ENCODE results near the gene FIGN. TPM values are rescaled to one million over a fixed set of nuclear protein-coding genes. Genes with fewer than 3 reads are reported as not detected.

The FIGN gene
- total and polyA plus RNA-seq, 2 donors = 1.5 to 6.9 TPM

DNA sequence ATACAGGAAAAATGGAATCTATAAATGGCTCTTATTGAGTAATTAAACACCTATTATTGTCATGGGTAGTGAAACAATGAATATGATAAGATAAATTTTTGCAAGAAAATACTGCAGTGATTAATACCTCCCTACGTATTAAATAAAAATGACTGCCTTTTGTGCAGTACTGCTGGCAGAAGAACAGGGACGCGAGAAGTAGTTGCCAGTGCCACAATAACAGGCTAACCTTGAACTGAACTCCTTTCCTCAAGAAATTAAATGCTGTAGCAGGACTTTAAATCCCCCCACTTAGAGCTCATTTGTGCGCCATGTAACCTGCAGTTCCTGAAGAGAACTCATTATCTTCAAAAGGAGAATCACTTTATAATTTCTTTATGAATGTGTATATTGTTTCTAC is 24.6 kb downstream of the FIGN start:
- no peak overlapping the region for H3K27ac ChIP-seq (ENCODE audit: low read depth)
- H3K36me3 ChIP-seq (ENCODE audit: insufficient read depth) = no peaks in the 10 kb centered on the region
- 89% methylated on average over 4 of the region's 4 CpGs for WGBS
- no peak for DNase-seq (ENCODE audit: extremely low spot score)
- H3K4me1 ChIP-seq (ENCODE audit: insufficient read depth) = no peaks in the 10 kb centered on the region
- H3K4me3 ChIP-seq (ENCODE audit: low read depth, low read length) = no peak overlapping the region

DNA sequence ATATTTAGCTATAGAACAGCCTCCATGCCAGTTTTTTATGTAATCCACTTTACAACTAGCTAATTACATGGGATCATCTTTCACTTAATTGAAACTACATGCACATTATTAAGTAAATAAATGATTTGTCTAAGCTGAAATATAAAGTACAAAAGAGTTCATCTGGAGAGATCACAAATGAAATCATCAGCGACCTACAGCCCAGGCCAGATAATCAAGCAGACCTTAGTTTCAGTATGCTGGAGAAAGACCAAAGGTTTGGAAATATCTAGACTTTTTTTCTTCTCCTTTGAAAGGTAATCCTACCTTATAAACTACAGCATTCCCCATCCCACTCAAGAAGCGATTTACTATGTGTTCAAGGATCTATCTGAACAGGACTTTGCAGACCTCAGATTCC is 26.5 kb downstream of the FIGN start:
- 87% methylated on average over 2 of the region's 2 CpGs for WGBS
- no peak for DNase-seq (ENCODE audit: extremely low spot score)
- Histone ChIP-seq H3K4me3 (ENCODE audit: low read depth, low read length) (no peak overlapping the region), H3K36me3 (ENCODE audit: insufficient read depth) (no peaks in the 10 kb centered on the region), H3K4me1 (ENCODE audit: insufficient read depth) (no peaks in the 10 kb centered on the region), H3K27ac (ENCODE audit: low read depth) (no peak overlapping the region)

DNA sequence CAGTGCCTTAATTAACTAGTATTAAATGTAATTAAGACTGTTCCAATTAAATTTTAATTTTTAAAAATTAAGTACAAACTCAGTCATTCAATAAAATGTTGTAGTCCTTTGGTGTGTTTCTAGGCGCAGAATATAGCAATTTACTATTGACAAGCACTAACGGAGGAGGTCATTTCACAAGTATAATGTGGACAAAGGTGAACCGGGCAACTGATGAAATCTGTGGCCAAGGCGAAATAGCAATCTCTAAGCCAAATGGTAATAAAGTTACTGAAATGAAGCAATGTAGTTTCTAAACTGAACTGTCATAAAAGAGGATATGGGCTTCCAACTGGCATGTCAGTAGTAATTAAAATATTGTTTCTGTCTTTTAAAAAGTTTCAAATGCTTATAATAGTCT is 27.5 kb downstream of the FIGN start:
- Histone ChIP-seq H3K36me3 (ENCODE audit: insufficient read depth) (no peaks in the 10 kb centered on the region), H3K4me1 (ENCODE audit: insufficient read depth) (no peaks in the 10 kb centered on the region), H3K4me3 (ENCODE audit: low read depth, low read length) (no peak overlapping the region), H3K27ac (ENCODE audit: low read depth) (no peak overlapping the region)
- no peak for DNase-seq (ENCODE audit: extremely low spot score)
- 96% methylated on average over 4 of the region's 4 CpGs for WGBS

DNA sequence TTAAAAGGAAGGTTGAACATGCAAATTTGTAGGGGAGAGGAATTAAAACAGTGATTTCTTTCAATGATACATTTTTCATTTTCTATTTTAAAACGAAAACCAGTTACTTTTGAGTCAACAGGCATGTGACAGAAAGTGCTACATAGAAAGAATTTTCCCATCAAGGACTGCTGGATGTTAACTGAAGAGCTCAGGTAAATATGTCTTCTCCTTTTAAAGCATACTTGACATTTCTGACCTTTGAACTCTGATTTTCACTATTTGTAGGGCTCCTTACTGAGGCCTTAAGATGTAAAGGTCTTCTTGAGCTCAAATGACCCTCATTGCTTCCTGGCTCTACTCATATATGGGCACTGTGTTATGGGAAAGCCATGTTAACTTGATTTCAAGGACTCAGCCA is 32.4 kb downstream of the FIGN start:
- H3K4me3 ChIP-seq (ENCODE audit: low read depth, low read length) = no peak overlapping the region
- DNase-seq (ENCODE audit: extremely low spot score) = no peak
- no peaks in the 10 kb centered on the region for H3K4me1 ChIP-seq (ENCODE audit: insufficient read depth)
- H3K27ac ChIP-seq (ENCODE audit: low read depth) = no peak overlapping the region
- WGBS = 89% methylated on average over 1 of the region's 1 CpG
- no peaks in the 10 kb centered on the region for H3K36me3 ChIP-seq (ENCODE audit: insufficient read depth)

DNA sequence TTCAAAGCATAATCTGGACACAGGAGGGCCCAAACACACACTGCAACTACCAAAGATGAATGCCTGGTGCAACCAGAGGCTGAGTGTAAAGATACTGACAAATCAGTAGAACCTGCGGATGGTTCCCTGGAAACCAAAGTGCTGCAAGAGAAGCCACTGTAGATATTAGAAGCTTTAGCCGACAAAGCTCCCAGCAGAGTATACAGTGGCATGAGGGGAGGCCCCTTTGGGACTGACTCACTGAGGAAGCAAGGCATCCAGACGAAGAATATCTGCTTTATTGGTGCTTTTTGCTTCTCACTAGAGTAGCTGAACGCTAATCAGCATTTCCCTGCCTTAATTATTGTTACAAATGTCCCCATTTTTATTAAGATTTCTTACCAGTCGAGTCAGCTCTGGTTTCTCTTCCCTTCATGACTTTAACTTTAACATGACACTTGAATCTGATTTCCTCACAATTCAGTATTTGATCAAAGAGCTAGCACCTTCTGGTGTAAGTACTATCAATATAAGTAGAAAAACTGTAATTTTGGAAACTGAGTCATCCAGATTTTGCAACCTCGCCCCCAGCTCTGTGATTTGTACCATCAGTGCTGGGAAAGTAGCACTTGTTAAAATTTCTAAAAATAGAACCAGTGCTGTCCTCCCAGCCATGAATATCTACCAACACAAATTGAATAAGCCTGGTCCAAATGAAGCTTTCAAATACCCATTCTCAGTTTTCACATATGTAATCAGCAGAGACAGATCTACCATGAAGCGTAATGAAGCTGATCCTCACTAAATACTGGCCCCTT is 34.2 kb downstream of the FIGN start:
- Histone ChIP-seq H3K4me1 (ENCODE audit: insufficient read depth) (no peaks in the 10 kb centered on the region), H3K27ac (ENCODE audit: low read depth) (no peak overlapping the region), H3K4me3 (ENCODE audit: low read depth, low read length) (no peak overlapping the region), H3K36me3 (ENCODE audit: insufficient read depth) (no peaks in the 10 kb centered on the region)
- no peak for DNase-seq (ENCODE audit: extremely low spot score)
- WGBS = 81% methylated on average over 7 of the region's 7 CpGs

DNA sequence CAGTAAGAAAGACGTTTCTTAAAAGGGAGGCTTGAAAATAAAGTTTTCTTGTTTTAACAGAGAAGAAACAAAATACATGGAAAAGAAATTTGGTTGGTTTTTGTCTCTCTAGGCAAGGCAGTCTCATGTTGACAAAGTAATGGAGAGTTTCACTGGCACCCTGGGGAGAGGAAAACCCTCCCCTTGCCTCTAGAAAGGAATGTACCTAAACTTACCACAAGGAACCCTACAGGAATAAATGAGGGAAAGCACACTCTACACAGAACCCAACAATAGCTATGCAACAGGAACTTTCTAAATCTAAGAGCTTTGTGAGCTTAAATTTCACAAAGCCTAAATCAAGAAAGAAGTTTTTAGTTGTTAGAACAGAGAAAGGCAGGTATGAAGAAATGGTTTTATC is 37.0 kb downstream of the FIGN start:
- 69% methylated on average over 1 of the region's 1 CpG for WGBS
- Histone ChIP-seq H3K27ac (ENCODE audit: low read depth) (no peak overlapping the region), H3K4me3 (ENCODE audit: low read depth, low read length) (no peak overlapping the region), H3K36me3 (ENCODE audit: insufficient read depth) (no peaks in the 10 kb centered on the region), H3K4me1 (ENCODE audit: insufficient read depth) (no peaks in the 10 kb centered on the region)
- no peak for DNase-seq (ENCODE audit: extremely low spot score)

DNA sequence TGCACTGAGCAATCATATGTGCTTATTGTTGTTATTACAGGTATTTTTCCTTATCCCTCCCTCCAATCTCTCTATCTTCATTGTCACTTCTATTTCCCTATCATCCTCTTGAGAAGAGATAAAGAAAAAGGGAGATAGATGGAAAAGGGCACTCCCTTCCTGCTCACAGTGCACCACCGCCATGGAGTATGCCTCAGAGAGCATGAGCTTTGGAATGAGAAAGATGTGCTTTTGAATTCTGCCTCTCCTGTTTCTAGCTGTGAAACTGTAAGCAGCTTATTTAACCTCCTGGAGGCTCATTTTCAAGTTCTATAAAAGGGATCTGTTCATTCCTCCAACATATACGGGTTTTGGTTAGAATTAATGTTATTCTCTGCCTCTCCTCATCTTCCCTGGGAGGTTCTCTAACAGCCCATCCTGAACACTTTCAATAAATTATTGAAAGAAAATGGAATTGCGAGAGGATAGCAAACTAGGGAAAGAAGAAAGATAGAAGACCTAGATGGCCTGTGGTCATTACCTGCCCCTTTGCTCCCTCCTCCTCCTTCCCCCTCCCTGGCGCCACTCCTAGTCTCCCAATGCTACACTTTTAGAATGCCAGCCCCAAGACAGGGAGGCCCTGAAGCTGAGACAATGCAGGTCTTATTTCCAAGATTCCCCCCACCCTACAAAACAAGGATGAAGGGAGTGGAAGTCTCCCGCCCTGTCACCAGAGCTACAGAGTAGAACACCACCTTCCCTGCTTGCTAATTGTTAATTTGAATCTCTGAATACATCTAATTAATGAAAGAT is 37.8 kb downstream of the FIGN start:
- Histone ChIP-seq H3K4me1 (ENCODE audit: insufficient read depth) (no peaks in the 10 kb centered on the region), H3K4me3 (ENCODE audit: low read depth, low read length) (no peak overlapping the region), H3K27ac (ENCODE audit: low read depth) (no peak overlapping the region), H3K36me3 (ENCODE audit: insufficient read depth) (no peaks in the 10 kb centered on the region)
- no peak for DNase-seq (ENCODE audit: extremely low spot score)
- 91% methylated on average over 5 of the region's 5 CpGs for WGBS

DNA sequence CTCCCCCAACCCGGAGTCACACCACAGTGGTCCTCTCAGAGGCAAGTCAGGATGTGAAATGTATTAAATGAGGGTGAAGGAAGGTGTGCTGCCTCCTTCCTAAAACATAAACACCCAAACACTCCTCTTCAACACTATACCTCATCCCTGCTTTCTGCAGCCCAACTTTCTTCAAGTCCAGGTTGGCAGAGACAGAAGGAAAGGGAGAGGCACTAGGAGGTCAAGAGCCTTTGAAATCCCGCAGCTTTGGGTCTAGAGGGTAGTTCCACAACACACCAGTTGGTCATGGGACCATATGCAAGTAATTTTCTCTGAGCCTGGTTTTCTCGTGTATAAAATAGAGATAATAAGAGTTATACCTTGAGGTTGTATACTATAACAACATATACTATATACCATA is 38.4 kb downstream of the FIGN start:
- no peaks in the 10 kb centered on the region for H3K36me3 ChIP-seq (ENCODE audit: insufficient read depth)
- no peaks in the 10 kb centered on the region for H3K4me1 ChIP-seq (ENCODE audit: insufficient read depth)
- 60% methylated on average over 3 of the region's 3 CpGs for WGBS
- H3K4me3 ChIP-seq (ENCODE audit: low read depth, low read length) = no peak overlapping the region
- H3K27ac ChIP-seq (ENCODE audit: low read depth) = no peak overlapping the region
- DNase-seq (ENCODE audit: extremely low spot score) = no peak

DNA sequence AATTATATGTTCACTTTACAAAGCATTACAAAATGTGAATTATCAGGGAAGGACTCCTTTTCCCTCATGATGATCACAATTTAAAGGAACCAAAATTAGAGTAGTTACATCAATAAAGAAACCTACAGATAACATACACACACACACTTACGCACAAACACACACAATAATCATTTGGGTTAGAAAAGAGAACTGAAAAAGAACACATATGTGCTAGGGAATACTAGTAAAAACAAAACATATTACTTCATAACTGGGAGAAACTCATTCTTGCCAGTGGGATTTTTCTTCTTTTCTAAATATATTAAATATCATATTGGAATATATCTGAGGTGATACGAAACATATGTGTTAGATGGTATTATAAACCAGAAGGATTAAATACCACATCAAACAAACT is 42.3 kb downstream of the FIGN start:
- no peak for DNase-seq (ENCODE audit: extremely low spot score)
- no peaks in the 10 kb centered on the region for H3K4me1 ChIP-seq (ENCODE audit: insufficient read depth)
- H3K27ac ChIP-seq (ENCODE audit: low read depth) = no peak overlapping the region

DNA sequence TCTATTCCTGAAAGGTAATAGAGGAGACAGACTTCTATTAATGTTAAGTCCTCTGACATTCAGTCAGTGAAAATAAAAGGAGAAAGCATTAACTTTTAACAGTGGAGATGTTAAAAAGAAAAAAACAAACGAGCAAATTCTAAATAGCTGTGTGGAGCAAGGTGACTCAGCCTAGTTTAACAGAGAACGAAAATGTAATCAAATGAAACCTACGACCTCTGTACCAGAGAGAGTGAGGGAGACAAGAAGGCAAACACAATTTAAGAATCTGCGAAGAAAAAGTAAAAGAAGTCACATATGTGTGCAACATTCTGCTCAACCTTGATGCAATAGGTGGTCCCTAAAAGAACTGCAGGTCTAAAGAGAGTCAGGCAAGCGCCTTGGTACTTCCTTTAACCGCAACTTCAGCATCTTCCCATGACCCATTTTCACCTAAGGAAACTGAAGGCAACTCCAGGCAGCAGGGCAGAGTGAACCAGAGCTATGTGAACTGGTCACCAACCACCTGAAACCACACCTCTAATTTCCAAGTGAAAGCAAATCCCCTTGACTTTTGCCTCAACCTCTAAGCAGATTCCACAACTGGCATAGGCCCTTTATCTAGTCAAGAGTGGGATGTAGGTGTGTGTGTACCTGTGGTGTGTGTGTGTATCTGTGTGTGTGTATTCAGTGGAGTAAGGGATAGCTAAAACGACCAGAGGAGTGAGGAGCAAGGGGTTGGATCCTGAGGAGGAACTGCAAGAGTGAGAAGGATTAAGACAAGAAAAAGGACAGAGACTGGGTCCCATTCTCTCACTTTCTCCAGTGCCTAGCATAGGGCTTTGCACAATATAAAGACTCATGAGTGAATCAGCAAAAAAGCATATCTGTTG is 43.0 kb downstream of the FIGN start:
- Histone ChIP-seq H3K4me1 (ENCODE audit: insufficient read depth) (no peaks in the 10 kb centered on the region), H3K27ac (ENCODE audit: low read depth) (no peak overlapping the region), H3K36me3 (ENCODE audit: insufficient read depth) (no peaks in the 10 kb centered on the region), H3K4me3 (ENCODE audit: low read depth, low read length) (no peak overlapping the region)
- DNase-seq (ENCODE audit: extremely low spot score) = no peak
- WGBS = 64% methylated on average over 7 of the region's 7 CpGs

More for the DNA sequence above, 42.3 kb downstream of the FIGN start:
- Histone ChIP-seq H3K4me3 (ENCODE audit: low read depth, low read length) (no peak overlapping the region), H3K36me3 (ENCODE audit: insufficient read depth) (no peaks in the 10 kb centered on the region)
- 80% methylated on average over 2 of the region's 2 CpGs for WGBS

DNA sequence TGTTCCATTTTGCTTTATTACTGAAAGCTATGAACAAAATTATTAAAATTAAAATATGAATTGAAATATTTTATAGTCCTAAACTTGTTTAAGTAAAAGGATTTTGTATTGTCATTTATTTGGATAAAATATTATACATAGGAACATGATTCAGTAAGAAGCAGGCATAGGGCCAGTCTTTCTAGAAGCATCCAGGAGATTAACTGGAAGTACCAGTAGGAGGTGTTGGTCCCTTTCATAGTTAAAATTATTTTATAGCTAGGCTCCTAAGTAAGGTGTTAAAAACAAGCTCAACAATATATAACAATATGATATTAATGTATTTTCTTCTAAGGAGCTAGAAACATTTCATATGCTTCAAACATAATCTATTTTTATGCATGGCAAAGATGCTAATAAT is 43.7 kb downstream of the FIGN start:
- Histone ChIP-seq H3K4me3 (ENCODE audit: low read depth, low read length) (no peak overlapping the region), H3K4me1 (ENCODE audit: insufficient read depth) (no peaks in the 10 kb centered on the region), H3K27ac (ENCODE audit: low read depth) (no peak overlapping the region), H3K36me3 (ENCODE audit: insufficient read depth) (no peaks in the 10 kb centered on the region)
- no peak for DNase-seq (ENCODE audit: extremely low spot score)

DNA sequence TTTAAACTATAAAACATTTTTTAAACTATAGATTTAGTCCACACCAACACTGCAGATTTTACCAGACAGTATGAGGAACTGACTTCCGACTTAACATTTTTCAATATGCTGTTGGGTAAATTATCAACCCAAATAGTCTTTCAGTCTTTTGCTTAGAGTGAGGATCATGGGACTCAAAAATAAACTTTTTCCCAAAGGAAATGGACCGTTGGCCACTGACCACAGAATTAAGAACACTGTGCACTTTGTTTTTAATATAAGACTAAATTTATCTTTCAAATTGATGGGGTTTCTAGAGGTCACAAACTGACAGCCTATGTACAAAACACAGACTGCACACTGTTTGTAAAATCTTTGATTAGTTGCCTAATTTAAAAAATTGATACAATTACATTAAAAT is 44.9 kb downstream of the FIGN start:
- no peak overlapping the region for H3K27ac ChIP-seq (ENCODE audit: low read depth)
- H3K36me3 ChIP-seq (ENCODE audit: insufficient read depth) = no peaks in the 10 kb centered on the region
- WGBS = 63% methylated on average over 2 of the region's 2 CpGs
- no peak for DNase-seq (ENCODE audit: extremely low spot score)
- no peaks in the 10 kb centered on the region for H3K4me1 ChIP-seq (ENCODE audit: insufficient read depth)
- H3K4me3 ChIP-seq (ENCODE audit: low read depth, low read length) = no peak overlapping the region

DNA sequence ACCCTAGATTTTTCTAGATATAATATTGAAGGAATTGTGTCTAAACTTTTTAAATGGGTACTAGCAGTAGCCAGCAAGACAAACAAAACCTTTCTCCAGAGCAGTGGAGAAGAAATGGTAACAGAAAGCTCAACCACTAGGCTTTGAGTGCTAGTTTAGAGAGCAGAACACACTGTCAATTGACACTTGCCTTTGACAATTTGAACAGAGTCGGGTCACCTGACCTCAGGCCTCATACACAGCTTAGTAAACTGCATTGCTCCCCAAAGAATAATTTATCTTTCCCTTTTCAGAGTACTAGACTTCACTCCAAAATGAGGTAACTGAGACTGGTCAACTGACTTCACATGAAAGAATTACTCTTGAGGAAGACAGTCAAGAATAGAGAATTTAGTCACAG is 48.6 kb downstream of the FIGN start:
- Histone ChIP-seq H3K27ac (ENCODE audit: low read depth) (no peak overlapping the region), H3K36me3 (ENCODE audit: insufficient read depth) (no peaks in the 10 kb centered on the region), H3K4me3 (ENCODE audit: low read depth, low read length) (no peak overlapping the region), H3K4me1 (ENCODE audit: insufficient read depth) (no peaks in the 10 kb centered on the region)
- 75% methylated on average over 1 of the region's 1 CpG for WGBS
- no peak for DNase-seq (ENCODE audit: extremely low spot score)
